ENCODE measurements around the gene TEAD3.

DNA sequence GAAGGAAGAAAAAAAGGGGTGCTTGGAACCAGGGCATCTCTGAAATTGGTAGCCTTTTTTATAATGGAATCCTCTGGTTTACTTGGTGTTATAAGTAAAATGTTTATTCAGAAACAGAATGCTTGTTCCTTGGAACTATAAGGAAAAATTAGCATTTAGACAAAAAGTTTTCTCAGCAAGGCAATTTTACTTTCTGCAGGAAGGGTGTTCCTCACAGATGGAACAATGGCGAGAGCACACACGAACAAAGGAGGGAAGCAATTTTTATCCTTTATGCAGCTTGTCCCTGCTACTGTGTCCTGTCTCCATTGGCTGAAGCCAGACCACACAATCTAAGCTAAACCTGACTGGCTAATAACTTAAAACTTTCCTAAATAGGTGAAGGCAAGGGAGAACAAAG lies 67.4 kb downstream of the TEAD3 start:
- TF ChIP-seq CREB1 (IDR thresholded peaks at IDR 0.05; ENCODE audit: low read depth) (no peak), EP300 (IDR thresholded peaks at IDR 0.05; ENCODE audit: borderline replicate concordance) (no peak), CEBPB (IDR thresholded peaks at IDR 0.05) (no peak), RAD21 (IDR thresholded peaks at IDR 0.05; ENCODE audit: low read depth) (no peak), YY1 (IDR thresholded peaks at IDR 0.05; ENCODE audit: low read depth) (no peak), FOXM1 (IDR thresholded peaks at IDR 0.05; ENCODE audit: borderline replicate concordance, low read depth) (no peak)
- TF ChIP-seq, protein P1, sequence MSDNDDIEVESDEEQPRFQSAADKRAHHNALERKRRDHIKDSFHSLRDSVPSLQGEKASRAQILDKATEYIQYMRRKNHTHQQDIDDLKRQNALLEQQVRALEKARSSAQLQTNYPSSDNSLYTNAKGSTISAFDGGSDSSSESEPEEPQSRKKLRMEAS (IDR thresholded peaks at IDR 0.05), result no peak
